Endothelial cell of umbilical vein (primary cell): ENCODE results near the gene ATP6V1G2. TPM values are rescaled to one million over a fixed set of nuclear protein-coding genes. Genes with fewer than 3 reads are reported as not detected.
"Not testable (repeated sequence)": the region's sequence is repeated elsewhere in the genome, so short reads cannot be mapped to it uniquely, and the experiment has no call there.

Experiments used
- BruUV-seq: library from RNA; stranded (reverse); fragments of 400-500 nt; replicated peaks from 2 replicates; lab custom pipeline; 2021; lab: Mats Ljungman, UMichigan
- CTCF ChIA-PET: fragments of 300-600, 350-600 bp; sonication (Branson Sonifier 250); formaldehyde crosslinking; loops from one replicate; lab custom pipeline; 2021; ENCODE audit warnings: antibody characterized with exemption, inconsistent platforms; lab: Charles Lee
- POLR2A ChIA-PET: fragments of 300-600, 350-600 bp; sonication (Branson Sonifier 250); formaldehyde crosslinking; loops from one replicate; lab custom pipeline; 2021; ENCODE audit warnings: antibody characterized with exemption, inconsistent platforms; lab: Charles Lee
- DNase-seq: peaks from one replicate; pipeline ENCODE4 v3.0.0-alpha.2; 2011; ENCODE audit warnings: low read depth, low spot score
- FAIRE-seq: peaks from 2 replicates; lab custom pipeline; 2011; peaks lifted over from hg19 to GRCh38; lab: Jason Lieb, UNC
- H2AFZ ChIP-seq: 2 replicates; pipeline ENCODE4 v1.6.0; 2012; ENCODE audit warnings: low read depth, low read length, control low read depth, inconsistent platforms
- H3K27ac ChIP-seq: 2 replicates; pipeline ENCODE4 v1.5.1; 2011; ENCODE audit warnings: low read depth, mild to moderate bottlenecking, control low read depth, low read length, moderate library complexity; ENCODE audit not compliant: insufficient read depth
- H3K27me3 ChIP-seq, 2 experiments: 2 replicates each; pipeline versions ENCODE4 v1.6.0 to v1.6.1; 2011; ENCODE audit warnings: low read length in 2 of 2, mixed read lengths in 1 of 2; ENCODE audit not compliant: control insufficient read depth in 2 of 2, insufficient read depth in 2 of 2
- H3K36me3 ChIP-seq, 2 experiments: 2 replicates in 1 of 2; 3 replicates in 1 of 2; pipeline ENCODE4 v1.5.1; 2011; ENCODE audit warnings: low read length in 2 of 2, mild to moderate bottlenecking in 1 of 2, moderate library complexity in 1 of 2; ENCODE audit not compliant: control insufficient read depth in 2 of 2, insufficient read depth in 2 of 2; ENCODE audit errors: extremely low read depth in 1 of 2
- H3K4me1 ChIP-seq: 3 replicates; pipeline ENCODE4 v1.5.1; 2011; ENCODE audit warnings: mild to moderate bottlenecking, low read length; ENCODE audit not compliant: control insufficient read depth, insufficient read depth; ENCODE audit errors: extremely low read depth
- H3K4me2 ChIP-seq: 2 replicates; pipeline ENCODE4 v1.6.1; 2011; ENCODE audit warnings: low read length, control low read depth, mixed read lengths; ENCODE audit not compliant: insufficient read depth
- H3K4me3 ChIP-seq, 3 experiments: fragments of 200-600 bp in 1 of 3; sonication (generic), shearing (Covaris generic) in 1 of 3; replicated peaks in 1 of 3; 2 replicates each; pipeline ENCODE4 v1.5.1; 2011 to 2016; ENCODE audit warnings: control low read depth in 3 of 3, low read length in 3 of 3, mild to moderate bottlenecking in 2 of 3, inconsistent platforms in 1 of 3, low read depth in 1 of 3, moderate library complexity in 1 of 3; ENCODE audit not compliant: insufficient read depth in 1 of 3
- H3K79me2 ChIP-seq: 2 replicates; pipeline ENCODE4 v1.6.0; 2012; ENCODE audit warnings: low read length, inconsistent platforms; ENCODE audit not compliant: control insufficient read depth, insufficient read depth
- H3K9ac ChIP-seq: replicated peaks from 2 replicates; pipeline ENCODE3; 2011; ENCODE audit warnings: low read length, control low read depth; ENCODE audit not compliant: insufficient read depth; ENCODE audit errors: extremely low read depth
- H3K9me1 ChIP-seq: replicated peaks from 3 replicates; pipeline ENCODE4 v1.6.0; 2011; ENCODE audit warnings: mild to moderate bottlenecking, low read length; ENCODE audit not compliant: control insufficient read depth, insufficient read depth; ENCODE audit errors: extremely low read depth
- H3K9me3 ChIP-seq: replicated peaks from 2 replicates; pipeline ENCODE4 v1.5.1; 2012; ENCODE audit warnings: low read length, inconsistent platforms; ENCODE audit not compliant: control insufficient read depth, insufficient read depth
- H4K20me1 ChIP-seq: replicated peaks from 2 replicates; pipeline ENCODE3; 2011; ENCODE audit warnings: mild to moderate bottlenecking, low read length; ENCODE audit not compliant: control insufficient read depth, insufficient read depth; ENCODE audit errors: extremely low read depth
- CTCF ChIP-seq, 2 donors: IDR thresholded peaks; 1 replicate in 1 of 2; 2 replicates in 1 of 2; pipeline ENCODE4 v1.5.1; 2011; ENCODE audit warnings: low read length in 2 of 2, mild to moderate bottlenecking in 2 of 2, moderate library complexity in 2 of 2, control low read depth in 1 of 2, inconsistent platforms in 1 of 2, low read depth in 1 of 2; ENCODE audit not compliant: insufficient read depth in 1 of 2; ENCODE audit errors: extremely low read depth in 1 of 2
- EZH2 ChIP-seq: IDR thresholded peaks from 2 replicates; pipeline ENCODE4 v1.6.1; 2012; ENCODE audit warnings: borderline replicate concordance, low read depth, mild to moderate bottlenecking, moderate library complexity, low read length, inconsistent platforms; ENCODE audit not compliant: severe bottlenecking
- FOS ChIP-seq: IDR thresholded peaks from 2 replicates; pipeline ENCODE4 v1.6.1; 2011; ENCODE audit warnings: mild to moderate bottlenecking, low read length, moderate library complexity, borderline replicate concordance; ENCODE audit not compliant: insufficient read depth
- GATA2 ChIP-seq: IDR thresholded peaks from 2 replicates; pipeline ENCODE4 v1.7.0; 2011; ENCODE audit warnings: low read depth, mild to moderate bottlenecking, moderate library complexity, mixed read lengths, low read length; ENCODE audit not compliant: insufficient read length, insufficient read depth
- JUN ChIP-seq: IDR thresholded peaks from 2 replicates; pipeline ENCODE4 v1.6.1; 2011; ENCODE audit warnings: borderline replicate concordance, low read depth; ENCODE audit not compliant: insufficient read length, insufficient read depth
- MYC ChIP-seq: IDR thresholded peaks from one replicate; pipeline ENCODE4 v1.6.1; 2011; ENCODE audit warnings: mild to moderate bottlenecking, low read depth, low read length
- POLR2A ChIP-seq: IDR thresholded peaks from 2 replicates; pipeline ENCODE4 v1.6.1; 2012; ENCODE audit warnings: low read depth, mild to moderate bottlenecking, control low read depth, low read length
- POLR2AphosphoS5 ChIP-seq: IDR thresholded peaks from 2 replicates; pipeline ENCODE4 v1.6.1; 2012; ENCODE audit warnings: low read depth, mild to moderate bottlenecking, control low read depth, low read length, moderate library complexity; ENCODE audit not compliant: insufficient read depth
- dilution Hi-C: fragments of 300-500 bp; cut with MboI; formaldehyde crosslinking; loops from one replicate; pipeline ENCODE4 v1.15.0; 2019; ENCODE audit warnings: low sequenced_read_pairs; ENCODE audit not compliant: extremely low pct_ligation_motif_present
- intact Hi-C: fragments of 100-400 bp; cut with micrococcal nuclease; formaldehyde crosslinking; loops from one replicate; pipeline ENCODE4 v1.10.0; 2022
- polyA plus RNA-seq, 4 experiments: library from polyadenylated mRNA; depleted of rRNA in 3 of 4; stranded (reverse) in 3 of 4; unstranded in 1 of 4; fragments of >200 nt; gene quantifications; 2 replicates each; pipeline versions ENCODE4 v1.2.1 to v1.2.3, GENCODE V29; 2011 to 2012; ENCODE audit warnings: missing spikeins in 1 of 4
- total RNA-seq: library from RNA; stranded (reverse); gene quantifications from 2 replicates; pipeline ENCODE4 v1.2.3, GENCODE V29; 2021
- TF ChIP-seq, protein P1 (sequence below): IDR thresholded peaks from 2 replicates; pipeline ENCODE4 v1.6.1; 2011; ENCODE audit not compliant: insufficient read depth, insufficient read length

Gene ATP6V1G2
- total and polyA plus RNA-seq, 2 donors (not counting 3 experiments of a cell fraction or from before 2014, with no cell fraction given) = 0.70 to 0.84 TPM

- BruUV-seq = no TSS peak
- Histone ChIP-seq H3K36me3 (no peaks in the 10 kb centered on the region), H3K4me3 (peak within 1 kb of the TSS; percentile 52 to 64 (median 55)), H4K20me1 (no peaks in the 10 kb centered on the region), H3K4me2 (peak within 1 kb of the TSS; percentile 81), H3K4me1 (peaks cover 17% of the 10 kb centered on the region), H3K27me3 (no peaks in the 10 kb centered on the region), H3K9ac (peak within 1 kb of the TSS; percentile 65), H3K27ac (peak within 1 kb of the TSS; percentile 62), H2AFZ (peak within 1 kb of the TSS; percentile 94), H3K79me2 (peaks cover 66% of the 10 kb centered on the region), H3K9me1 (no peaks in the 10 kb centered on the region), H3K9me3 (no peaks in the 10 kb centered on the region)
- TF ChIP-seq POLR2AphosphoS5 = peak; percentile 77
- TF ChIP-seq CTCF (IDR thresholded peaks at IDR 0.05; ENCODE audit: extremely low read depth in 1 of 2, insufficient read depth in 1 of 2, low read depth in 1 of 2, low read length in 2 of 2) = no peak
- TF ChIP-seq GATA2 = no peak
- TF ChIP-seq, protein P1, sequence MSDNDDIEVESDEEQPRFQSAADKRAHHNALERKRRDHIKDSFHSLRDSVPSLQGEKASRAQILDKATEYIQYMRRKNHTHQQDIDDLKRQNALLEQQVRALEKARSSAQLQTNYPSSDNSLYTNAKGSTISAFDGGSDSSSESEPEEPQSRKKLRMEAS = no peak
- TF ChIP-seq JUN = no peak
- TF ChIP-seq POLR2A = peak; percentile 64
- TF ChIP-seq EZH2 = no peak
- no peak for TF ChIP-seq MYC
- no peak for TF ChIP-seq FOS
- POLR2A ChIA-PET = interaction anchor here (0.6 to 0.8 kb wide), 2 partner anchors 66 to 336 kb away, joined by 3 read pairs; no protein-coding TSS in a partner anchor
- peak; percentile 85 for DNase-seq
- intact Hi-C loops (no loop called here), dilution Hi-C loops (no loop called here)
- FAIRE-seq = peak; percentile 78
- CTCF ChIA-PET = interaction anchor here (0.6 to 3.0 kb wide), 5 partner anchors 20 to 1750 kb away, joined by 3 to 13 read pairs (median 4); partner anchors contain the start of gene DDX39B
These were observed 48.6 kb downstream of the ATP6V1G2 start, which contains the start of gene MICB for GRCh38 chr6:31497531-31498476. Gene MICB (plus strand): TSS chr6:31498145. CDS start chr6:31498194, 49 bp downstream.

DNA sequence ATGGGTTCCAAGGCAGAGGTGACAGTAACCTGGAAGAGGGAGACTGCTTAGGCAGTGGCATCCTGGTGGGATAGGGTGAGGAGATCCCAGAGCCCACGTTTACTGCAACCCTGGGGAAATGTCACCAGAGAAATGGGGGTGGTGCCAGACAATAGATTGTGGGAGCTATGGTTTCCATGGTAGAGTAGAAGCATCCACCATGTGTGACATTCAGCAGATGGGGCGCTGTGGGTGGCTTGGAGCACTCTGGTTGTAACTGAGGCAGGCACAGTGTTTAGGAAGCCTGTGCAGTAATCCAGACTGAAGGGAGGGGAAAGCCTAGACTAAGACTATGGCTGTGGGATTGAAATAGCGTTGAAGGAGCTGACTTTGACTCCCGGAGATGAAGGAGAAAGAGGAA, 49.6 kb downstream of the ATP6V1G2 start:
- CTCF ChIA-PET = interaction anchor here (0.9 to 3.0 kb wide), 3 partner anchors 21 to 94 kb away, joined by 3 to 13 read pairs (median 4); partner anchors contain the start of gene DDX39B

More for the DNA sequence above, 49.6 kb downstream of the ATP6V1G2 start:
- H3K9ac ChIP-seq, H3K9me3 ChIP-seq, H3K27me3 ChIP-seq, FAIRE-seq, H3K9me1 ChIP-seq, DNase-seq, BruUV-seq, dilution Hi-C loops, H3K36me3 ChIP-seq, H2AFZ ChIP-seq, H4K20me1 ChIP-seq, intact Hi-C loops: not testable (repeated sequence)
- Histone ChIP-seq H3K27ac (peak overlapping the region; percentile 62), H3K4me2 (peak overlapping the region; percentile 81), H3K4me3 (peak overlapping the region in 1 of 3 experiments; percentile 64), H3K4me1 (peaks cover 20% of the 10 kb centered on the region), H3K79me2 (peaks cover 57% of the 10 kb centered on the region)
- POLR2A ChIA-PET = interaction anchor here (0.8 kb wide), 1 partner anchor 337 kb away, joined by 3 read pairs; no protein-coding TSS in a partner anchor
